ENCODE data around the gene SEPSECS. TPM values are rescaled to one million over a fixed set of nuclear protein-coding genes. Genes with fewer than 3 reads are reported as not detected.
"Not testable (repeated sequence)": the region's sequence is repeated elsewhere in the genome, so short reads cannot be mapped to it uniquely, and the experiment has no call there.

The SEPSECS gene
- total RNA-seq, 1 donor from 2014 or later: 6.7 TPM

DNA sequence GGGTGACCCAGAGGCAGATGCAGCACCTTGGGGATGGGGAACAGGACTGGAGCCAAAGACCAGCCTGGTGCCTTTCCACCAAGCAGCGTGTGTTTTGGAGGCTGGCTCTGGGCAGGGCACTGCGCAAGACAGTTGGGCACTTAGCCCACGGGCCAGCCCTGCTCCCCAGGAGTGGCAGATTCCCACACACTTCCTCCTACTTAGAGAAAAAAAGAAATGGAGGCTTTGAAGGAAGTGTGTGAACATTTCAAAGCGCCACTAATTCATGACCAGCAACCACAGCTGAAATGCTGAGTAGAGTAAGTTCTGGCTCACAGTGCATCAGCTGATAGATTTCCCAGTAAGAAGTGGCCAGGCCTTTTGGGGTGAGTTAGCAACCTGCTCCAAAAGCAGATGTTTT is 74.6 kb downstream of the SEPSECS start:
- DNase-seq (ENCODE audit: low read depth in 2 of 2): no peak

GRCh38 chr4:25083441-25083840 is 76.8 kb downstream of the SEPSECS start:
- DNase-seq (ENCODE audit: low read depth in 2 of 2): not testable (repeated sequence)

GRCh38 chr4:25081866-25082471 is 78.3 kb downstream of the SEPSECS start:
- no peak for DNase-seq (ENCODE audit: low read depth in 2 of 2)

- DNase-seq (ENCODE audit: low read depth in 2 of 2): no peak
These were observed 79.7 kb downstream of the SEPSECS start for GRCh38 chr4:25080571-25080970.

DNA sequence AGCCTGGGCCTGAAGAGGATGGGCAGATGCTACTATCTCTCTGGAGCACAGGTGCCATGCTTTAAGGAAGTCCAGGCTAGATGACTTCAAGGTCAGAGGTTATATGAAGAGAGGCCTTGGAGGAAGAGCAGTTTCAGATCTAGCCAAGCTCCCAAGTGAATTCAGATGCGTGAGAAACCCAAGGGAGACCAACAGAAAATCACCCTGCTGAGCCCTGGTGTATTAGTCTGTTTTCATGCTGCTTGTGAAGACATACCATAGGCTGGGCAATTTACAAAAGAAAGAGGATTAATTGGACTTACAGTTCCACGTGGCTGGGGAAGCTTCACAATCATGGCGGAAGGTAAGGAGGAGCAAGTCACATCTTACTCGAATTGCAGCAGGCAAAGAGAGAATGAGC is 81.7 kb downstream of the SEPSECS start:
- no peak for DNase-seq (ENCODE audit: low read depth in 2 of 2)

DNA sequence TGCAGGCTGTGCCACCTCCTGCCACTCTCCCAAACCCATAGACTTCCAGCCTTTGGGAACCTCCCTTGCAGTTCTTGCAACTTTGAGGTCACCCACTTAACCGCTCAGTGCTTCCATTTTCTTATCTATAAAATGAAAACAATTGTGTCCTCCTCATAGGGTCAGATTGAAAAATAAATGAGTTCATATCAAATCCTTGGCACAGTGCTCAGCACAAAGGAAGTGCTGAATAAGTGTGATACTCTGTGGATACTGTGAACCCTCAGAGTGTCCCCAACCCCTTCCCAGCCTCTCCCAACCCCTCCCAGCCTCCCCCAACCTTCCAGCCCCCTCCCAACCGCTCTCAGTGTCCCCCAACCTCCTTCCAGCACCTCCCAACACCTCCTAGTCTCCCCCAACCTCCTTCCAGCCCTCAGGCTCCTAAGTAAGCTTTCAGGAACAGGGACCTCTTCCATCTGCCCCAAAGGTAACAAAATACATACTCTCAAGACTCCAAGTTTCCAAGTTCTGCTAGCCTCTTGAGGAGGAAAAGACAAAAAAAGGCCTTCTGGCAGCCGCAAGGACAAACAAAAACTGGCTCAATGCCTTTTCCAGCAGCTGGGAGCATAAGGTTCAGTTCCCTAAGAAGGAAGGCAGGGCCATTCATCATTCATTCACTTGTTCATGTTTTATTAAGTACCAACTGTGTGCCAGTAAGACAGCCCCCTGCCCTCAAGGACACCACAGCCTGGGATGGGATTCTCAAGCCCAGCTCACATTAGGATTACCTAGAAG is 83.4 kb downstream of the SEPSECS start:
- no peak for DNase-seq (ENCODE audit: low read depth in 2 of 2)

DNA sequence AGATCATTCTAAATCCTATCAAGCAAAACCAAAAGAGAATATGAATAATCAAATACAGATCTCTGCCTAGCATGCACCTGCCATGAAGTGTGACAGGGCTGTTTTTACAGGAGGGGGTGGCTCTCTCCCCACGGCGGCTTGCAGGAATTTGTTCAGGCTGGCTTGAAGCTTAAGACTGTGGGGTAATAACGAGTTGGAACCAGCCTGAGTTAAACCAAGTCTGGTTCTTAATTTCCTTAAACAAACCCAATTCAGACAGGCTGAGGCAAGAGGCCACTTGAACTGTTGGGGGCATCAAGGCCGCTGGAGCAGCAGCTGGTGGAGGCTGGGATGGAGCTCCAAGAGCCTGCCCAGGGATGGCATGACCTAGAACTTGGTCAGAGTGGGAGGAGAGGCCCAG is 84.4 kb downstream of the SEPSECS start:
- DNase-seq (ENCODE audit: low read depth in 2 of 2): no peak

DNA sequence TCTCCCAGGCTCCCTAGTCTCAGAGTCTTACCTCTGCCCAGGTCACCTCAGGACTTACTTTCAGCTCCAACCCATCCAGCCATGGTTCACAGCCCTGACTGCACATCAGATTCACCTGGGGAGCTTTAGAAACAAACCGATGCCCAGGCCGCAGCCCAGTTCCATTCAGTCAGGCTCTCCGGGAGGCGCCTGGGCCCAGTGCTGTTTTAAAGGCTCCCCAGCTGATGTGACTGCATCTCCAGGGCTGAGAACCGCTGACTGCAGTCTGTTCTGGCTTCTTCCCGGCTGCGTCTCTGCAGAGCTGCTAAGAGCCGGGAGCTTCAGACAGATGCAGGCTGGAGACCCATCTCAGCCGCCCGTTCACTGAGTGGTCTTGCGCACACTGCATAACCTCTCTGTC is 85.1 kb downstream of the SEPSECS start:
- no peak for DNase-seq (ENCODE audit: low read depth in 2 of 2)

- no peak for DNase-seq (ENCODE audit: low read depth in 2 of 2)
These were observed 89.7 kb downstream of the SEPSECS start for GRCh38 chr4:25070545-25070944.

Other genes with a start within 250 kb of the SEPSECS start
- 9.2 and 19.8 TPM in 2 replicates for gene CCDC149, start 247.4 kb downstream of the SEPSECS start, total RNA-seq
- gene LGI2, start 129.5 kb downstream of the SEPSECS start, total RNA-seq: not detected in 2 replicates
- 18.5 and 24.6 TPM in 2 replicates for gene PI4K2B, start 73.6 kb upstream of the SEPSECS start, total RNA-seq
- gene ZCCHC4, start 152.3 kb upstream of the SEPSECS start, total RNA-seq: 4.1 and 6.7 TPM in 2 replicates
- gene ANAPC4, start 216.8 kb upstream of the SEPSECS start, total RNA-seq: 16.8 and 20.8 TPM in 2 replicates